Muscle layer of colon (tissue), 2 donors: ENCODE data around the gene ZC3H7B.
A peak's percentile ranks its signal among the peaks of the same experiment; 100 is the strongest.
"Not testable (repeated sequence)": the region's sequence is repeated elsewhere in the genome, so short reads cannot be mapped to it uniquely, and the experiment has no call there.

Experiments
- H3K27ac ChIP-seq: one replicate; pipeline ENCODE4 v1.7.0; 2013; ENCODE audit warnings: low read depth, mild to moderate bottlenecking, low read length, moderate library complexity
- H3K27me3 ChIP-seq, 2 donors: one replicate each; pipeline ENCODE4 v1.7.0; 2013; ENCODE audit warnings: low read length in 2 of 2, mild to moderate bottlenecking in 2 of 2; ENCODE audit not compliant: insufficient read depth in 2 of 2, control insufficient read depth in 1 of 2
- H3K36me3 ChIP-seq: one replicate; pipeline ENCODE4 v1.7.0; 2013; ENCODE audit warnings: mild to moderate bottlenecking, low read length; ENCODE audit not compliant: insufficient read depth
- H3K4me1 ChIP-seq: one replicate; pipeline ENCODE4 v1.7.0; 2013; ENCODE audit warnings: mild to moderate bottlenecking, low read length; ENCODE audit not compliant: insufficient read depth
- H3K4me3 ChIP-seq, 2 donors: one replicate each; pipeline ENCODE4 v1.7.0; 2013; ENCODE audit warnings: low read length in 2 of 2, low read depth in 1 of 2, mild to moderate bottlenecking in 1 of 2, moderate library complexity in 1 of 2
- H3K9ac ChIP-seq: one replicate; pipeline ENCODE4 v1.7.0; 2013; ENCODE audit warnings: low read length
- H3K9me3 ChIP-seq: one replicate; pipeline ENCODE4 v1.7.0; 2013; ENCODE audit warnings: mild to moderate bottlenecking, low read length
- donor health status: abdominal sarcoma.
- donor health status: Adenocarcinoma of cecum.

The ZC3H7B gene

DNA sequence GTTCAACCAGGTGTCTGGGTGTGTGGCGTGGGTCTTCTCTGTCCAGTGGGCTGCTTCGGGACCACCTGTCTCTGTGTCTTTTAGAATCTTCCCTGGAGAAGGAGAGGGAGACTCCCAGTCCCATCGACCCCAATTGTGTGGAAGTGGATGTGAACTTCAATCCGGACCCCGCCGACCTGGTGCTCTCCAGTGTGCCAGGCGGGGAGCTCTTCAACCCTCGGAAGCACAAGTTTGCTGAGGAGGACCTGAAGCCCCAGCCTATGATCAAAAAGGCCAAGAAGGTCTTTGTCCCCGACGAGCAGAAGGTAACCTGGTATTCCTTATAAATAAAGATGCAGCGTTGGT, 92.7 kb downstream of the ZC3H7B start:
- peaks cover 66% of the 10 kb centered on the region for H3K36me3 ChIP-seq
- no peak overlapping the region for H3K9ac ChIP-seq
- no peaks in the 10 kb centered on the region for H3K4me1 ChIP-seq
- H3K9me3 ChIP-seq: no peaks in the 10 kb centered on the region
- H3K27ac ChIP-seq: no peak overlapping the region
- no peak overlapping the region for H3K4me3 ChIP-seq
- H3K27me3 ChIP-seq: no peaks in the 10 kb centered on the region

DNA sequence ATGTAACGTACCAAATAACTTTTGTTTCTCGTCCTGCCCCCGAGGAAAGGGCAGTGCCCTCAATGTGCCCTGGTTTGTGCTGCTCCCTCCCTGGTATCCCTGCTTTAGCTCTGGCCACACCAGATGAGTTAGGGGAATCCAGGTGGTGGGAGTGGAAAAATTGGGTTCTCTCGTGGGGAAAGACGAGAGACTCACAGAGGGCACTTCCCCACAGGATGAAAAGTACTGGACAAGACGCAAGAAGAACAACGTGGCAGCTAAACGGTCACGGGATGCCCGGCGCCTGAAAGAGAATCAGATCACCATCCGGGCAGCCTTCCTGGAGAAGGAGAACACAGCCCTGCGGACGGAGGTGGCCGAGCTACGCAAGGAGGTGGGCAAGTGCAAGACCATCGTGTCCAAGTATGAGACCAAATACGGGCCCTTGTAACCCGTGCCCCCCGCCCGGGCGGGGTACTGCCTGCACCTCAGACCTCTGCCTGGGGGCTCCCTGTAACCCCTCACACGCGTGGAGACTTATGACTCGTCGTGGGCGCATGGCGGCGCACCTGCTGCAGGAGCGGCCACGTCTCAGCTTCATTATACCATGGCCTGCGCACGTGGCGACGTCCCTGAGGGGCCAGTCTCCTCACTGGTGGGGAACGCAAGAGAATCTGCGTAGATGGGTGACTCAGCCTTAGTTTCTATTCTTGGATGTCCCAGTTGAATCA, 94.4 kb downstream of the ZC3H7B start:
- Histone ChIP-seq H3K4me3 (no peak overlapping the region), H3K9me3 (no peaks in the 10 kb centered on the region), H3K9ac (no peak overlapping the region), H3K36me3 (peaks cover 63% of the 10 kb centered on the region), H3K27ac (no peak overlapping the region), H3K27me3 (no peaks in the 10 kb centered on the region), H3K4me1 (no peaks in the 10 kb centered on the region)

GRCh38 chr22:41397143-41397811, 96.0 kb downstream of the ZC3H7B start:
- no peak overlapping the region for H3K27ac ChIP-seq
- no peak overlapping the region for H3K9ac ChIP-seq
- H3K4me3 ChIP-seq: no peak overlapping the region
- peaks cover 58% of the 10 kb centered on the region for H3K36me3 ChIP-seq
- H3K4me1 ChIP-seq: peaks cover 13% of the 10 kb centered on the region
- H3K9me3 ChIP-seq: no peaks in the 10 kb centered on the region
- no peaks in the 10 kb centered on the region for H3K27me3 ChIP-seq

- Histone ChIP-seq H3K9ac (no peak overlapping the region), H3K36me3 (peaks cover 56% of the 10 kb centered on the region), H3K9me3 (no peaks in the 10 kb centered on the region), H3K4me1 (peaks cover 24% of the 10 kb centered on the region), H3K27me3 (no peaks in the 10 kb centered on the region), H3K4me3 (no peak overlapping the region), H3K27ac (no peak overlapping the region)
Measured at GRCh38 chr22:41398921-41399320, 97.6 kb downstream of the ZC3H7B start.

GRCh38 chr22:41401781-41402648, 100.7 kb downstream of the ZC3H7B start:
- Histone ChIP-seq H3K9ac (no peak overlapping the region), H3K4me1 (peaks cover 28% of the 10 kb centered on the region), H3K27ac (peak overlapping the region; percentile 1), H3K27me3 (no peaks in the 10 kb centered on the region), H3K4me3 (no peak overlapping the region), H3K36me3 (peaks cover 25% of the 10 kb centered on the region), H3K9me3 (no peaks in the 10 kb centered on the region)

DNA sequence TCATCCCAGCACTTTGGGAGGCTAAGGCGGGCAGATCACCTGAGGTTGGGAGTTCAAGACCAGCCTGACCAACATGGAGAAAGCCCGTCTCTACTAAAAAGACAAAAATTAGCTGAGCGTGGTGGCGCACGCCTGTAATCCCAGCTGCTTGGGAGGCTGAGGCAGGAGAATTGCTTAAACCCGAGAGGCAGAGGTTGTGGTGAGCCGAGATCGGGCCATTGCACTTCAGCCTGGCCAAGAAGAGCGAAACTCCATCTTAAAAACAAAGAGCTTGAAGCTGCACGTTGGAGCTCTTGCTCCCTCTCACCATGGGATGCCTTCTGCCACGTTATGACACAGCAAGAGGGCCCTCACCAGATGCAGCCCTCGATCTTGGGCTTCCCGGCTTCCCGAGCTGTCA, 101.5 kb downstream of the ZC3H7B start:
- H3K9ac ChIP-seq: not testable (repeated sequence)

GRCh38 chr22:41403532-41404318, 102.4 kb downstream of the ZC3H7B start:
- Histone ChIP-seq H3K9me3 (no peaks in the 10 kb centered on the region), H3K27me3 (no peaks in the 10 kb centered on the region), H3K36me3 (peaks cover 8% of the 10 kb centered on the region), H3K27ac (no peak overlapping the region), H3K9ac (no peak overlapping the region), H3K4me1 (peaks cover 28% of the 10 kb centered on the region), H3K4me3 (no peak overlapping the region)

More for the DNA sequence above, 101.5 kb downstream of the ZC3H7B start:
- Histone ChIP-seq H3K4me1 (peaks cover 28% of the 10 kb centered on the region), H3K36me3 (peaks cover 16% of the 10 kb centered on the region)
- not testable (repeated sequence) for H3K4me3 ChIP-seq, H3K9me3 ChIP-seq, H3K27ac ChIP-seq, H3K27me3 ChIP-seq

DNA sequence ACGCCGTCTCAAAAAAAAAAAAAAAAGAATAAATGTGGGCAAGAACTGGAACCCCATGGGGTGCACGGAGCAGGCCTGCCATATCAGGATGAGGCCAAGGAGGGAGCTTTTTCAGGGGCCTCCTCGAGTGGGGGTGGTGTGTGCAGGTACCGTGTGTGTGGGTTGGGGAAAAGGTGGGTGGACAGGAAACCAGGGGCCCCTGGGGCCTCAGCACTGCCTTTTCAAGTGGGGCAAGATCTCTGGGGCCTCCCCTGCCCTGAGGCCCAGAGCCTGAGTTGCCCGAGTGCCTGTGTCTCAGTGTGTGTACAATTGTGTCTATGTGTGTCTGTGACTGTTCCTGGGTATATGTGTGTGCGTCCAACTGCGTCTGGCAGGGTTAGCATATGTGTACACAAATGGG, 104.3 kb downstream of the ZC3H7B start:
- Histone ChIP-seq H3K27ac (no peak overlapping the region), H3K9me3 (no peaks in the 10 kb centered on the region), H3K36me3 (no peaks in the 10 kb centered on the region), H3K4me1 (peaks cover 37% of the 10 kb centered on the region), H3K27me3 (no peaks in the 10 kb centered on the region), H3K4me3 (no peak overlapping the region), H3K9ac (no peak overlapping the region)

GRCh38 chr22:41406410-41406809, 105.1 kb downstream of the ZC3H7B start:
- Histone ChIP-seq H3K4me3 (no peak overlapping the region), H3K36me3 (no peaks in the 10 kb centered on the region)

DNA sequence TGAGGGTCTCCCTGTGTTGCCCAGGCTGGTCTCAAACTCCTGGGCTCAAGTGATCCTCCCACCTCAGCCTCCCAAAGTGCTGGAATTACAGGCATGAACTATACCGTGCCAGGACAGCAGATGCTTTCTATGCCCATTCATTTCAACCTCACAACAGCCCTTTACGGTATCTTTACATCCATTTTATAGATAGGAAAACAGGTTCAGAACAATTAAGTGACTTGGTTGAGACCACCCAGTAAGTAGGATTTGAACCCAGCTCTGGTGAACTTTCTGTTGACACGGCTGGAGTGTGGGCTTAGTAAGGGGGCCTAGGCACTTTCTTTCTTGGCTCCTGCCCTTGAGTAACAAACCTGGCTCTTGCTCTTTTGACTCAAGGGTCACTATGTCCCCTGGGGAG, 106.1 kb downstream of the ZC3H7B start:
- Histone ChIP-seq H3K27me3 (no peaks in the 10 kb centered on the region), H3K36me3 (no peaks in the 10 kb centered on the region), H3K9ac (no peak overlapping the region), H3K27ac (no peak overlapping the region), H3K4me3 (no peak overlapping the region), H3K4me1 (peaks cover 41% of the 10 kb centered on the region), H3K9me3 (no peaks in the 10 kb centered on the region)

More at GRCh38 chr22:41406410-41406809, 105.1 kb downstream of the ZC3H7B start:
- Histone ChIP-seq H3K4me1 (peaks cover 41% of the 10 kb centered on the region), H3K27ac (no peak overlapping the region), H3K27me3 (no peaks in the 10 kb centered on the region), H3K9ac (no peak overlapping the region), H3K9me3 (no peaks in the 10 kb centered on the region)

GRCh38 chr22:41408665-41409064, 107.3 kb downstream of the ZC3H7B start:
- Histone ChIP-seq H3K9ac (no peak overlapping the region), H3K36me3 (no peaks in the 10 kb centered on the region), H3K4me1 (peaks cover 40% of the 10 kb centered on the region), H3K27ac (no peak overlapping the region), H3K4me3 (no peak overlapping the region), H3K9me3 (no peaks in the 10 kb centered on the region), H3K27me3 (no peaks in the 10 kb centered on the region)
